ENCODE results near the gene PHACTR1. TPM values are rescaled to one million over a fixed set of nuclear protein-coding genes. Genes with fewer than 3 reads are reported as not detected.
A peak's percentile ranks its signal among the peaks of the same experiment; 100 is the strongest.

The PHACTR1 gene
- total and polyA plus RNA-seq, 2 donors (not counting 1 experiment from before 2014, with no cell fraction given): 0.60 to 1.2 TPM

- no peaks in the 10 kb centered on the region for H3K27me3 ChIP-seq (ENCODE audit: control insufficient read depth, insufficient read depth, low read length)
- H3K9me3 ChIP-seq (ENCODE audit: control insufficient read depth, insufficient read depth, low read depth, low read length): no peaks in the 10 kb centered on the region
- no peaks in the 10 kb centered on the region for H3K4me1 ChIP-seq (ENCODE audit: control insufficient read depth, extremely low read depth, insufficient read depth, low read length)
- H3K36me3 ChIP-seq (ENCODE audit: control insufficient read depth, insufficient read depth, low read length): no peaks in the 10 kb centered on the region
- no peaks in the 10 kb centered on the region for H3K79me2 ChIP-seq (ENCODE audit: control insufficient read depth, insufficient read depth, low read length)
- H3K4me3 ChIP-seq (replicated peaks in 1 of 4; ENCODE audit: control extremely low read depth in 1 of 4, insufficient read depth in 1 of 4, low read depth in 3 of 4, low read length in 4 of 4): peak overlapping the region; percentile 60 to 74 (median 67)
- H4K20me1 ChIP-seq (ENCODE audit: control insufficient read depth, extremely low read depth, insufficient read depth, low read length): no peaks in the 10 kb centered on the region
- DNase-seq (ENCODE audit: low read depth in 2 of 2): peak; percentile 48 to 74
- TF ChIP-seq, protein P1, sequence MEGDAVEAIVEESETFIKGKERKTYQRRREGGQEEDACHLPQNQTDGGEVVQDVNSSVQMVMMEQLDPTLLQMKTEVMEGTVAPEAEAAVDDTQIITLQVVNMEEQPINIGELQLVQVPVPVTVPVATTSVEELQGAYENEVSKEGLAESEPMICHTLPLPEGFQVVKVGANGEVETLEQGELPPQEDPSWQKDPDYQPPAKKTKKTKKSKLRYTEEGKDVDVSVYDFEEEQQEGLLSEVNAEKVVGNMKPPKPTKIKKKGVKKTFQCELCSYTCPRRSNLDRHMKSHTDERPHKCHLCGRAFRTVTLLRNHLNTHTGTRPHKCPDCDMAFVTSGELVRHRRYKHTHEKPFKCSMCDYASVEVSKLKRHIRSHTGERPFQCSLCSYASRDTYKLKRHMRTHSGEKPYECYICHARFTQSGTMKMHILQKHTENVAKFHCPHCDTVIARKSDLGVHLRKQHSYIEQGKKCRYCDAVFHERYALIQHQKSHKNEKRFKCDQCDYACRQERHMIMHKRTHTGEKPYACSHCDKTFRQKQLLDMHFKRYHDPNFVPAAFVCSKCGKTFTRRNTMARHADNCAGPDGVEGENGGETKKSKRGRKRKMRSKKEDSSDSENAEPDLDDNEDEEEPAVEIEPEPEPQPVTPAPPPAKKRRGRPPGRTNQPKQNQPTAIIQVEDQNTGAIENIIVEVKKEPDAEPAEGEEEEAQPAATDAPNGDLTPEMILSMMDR (conservative IDR thresholded peaks at IDR 0.05 in 1 of 2, IDR thresholded peaks at IDR 0.05 in 1 of 2; ENCODE audit: low read depth in 1 of 2, low read length in 2 of 2): no peak
- no peak for TF ChIP-seq EZH2 (IDR thresholded peaks at IDR 0.05; ENCODE audit: low read length, missing control alignments)
- peak overlapping the region; percentile 47 for H3K9ac ChIP-seq (ENCODE audit: insufficient read depth, low read length)
- no peak overlapping the region for H3K27ac ChIP-seq (ENCODE audit: insufficient read depth, low read length)
- H3K4me2 ChIP-seq (ENCODE audit: extremely low read depth, insufficient read depth, low read length): peak overlapping the region; percentile 95
- H2AFZ ChIP-seq (ENCODE audit: low read length): peak overlapping the region; percentile 94
Observed at GRCh38 chr6:12957321-12958051, 240.9 kb downstream of the PHACTR1 start.

GRCh38 chr6:12958052-12958706, 241.6 kb downstream of the PHACTR1 start:
- Histone ChIP-seq H2AFZ (ENCODE audit: low read length) (peak overlapping the region; percentile 94), H3K79me2 (ENCODE audit: control insufficient read depth, insufficient read depth, low read length) (no peaks in the 10 kb centered on the region), H3K9me3 (ENCODE audit: control insufficient read depth, insufficient read depth, low read depth, low read length) (no peaks in the 10 kb centered on the region), H3K4me3 (replicated peaks in 1 of 4; ENCODE audit: control extremely low read depth in 1 of 4, insufficient read depth in 1 of 4, low read depth in 3 of 4, low read length in 4 of 4) (peak overlapping the region; percentile 60 to 74 (median 67)), H3K27ac (ENCODE audit: insufficient read depth, low read length) (no peak overlapping the region), H3K27me3 (ENCODE audit: control insufficient read depth, insufficient read depth, low read length) (no peaks in the 10 kb centered on the region), H4K20me1 (ENCODE audit: control insufficient read depth, extremely low read depth, insufficient read depth, low read length) (no peaks in the 10 kb centered on the region), H3K9ac (ENCODE audit: insufficient read depth, low read length) (no peak overlapping the region), H3K4me2 (ENCODE audit: extremely low read depth, insufficient read depth, low read length) (peak overlapping the region; percentile 95), H3K36me3 (ENCODE audit: control insufficient read depth, insufficient read depth, low read length) (no peaks in the 10 kb centered on the region), H3K4me1 (ENCODE audit: control insufficient read depth, extremely low read depth, insufficient read depth, low read length) (no peaks in the 10 kb centered on the region)
- DNase-seq (ENCODE audit: low read depth in 2 of 2): peak in 1 of 2 donors; percentile 24
- no peak for TF ChIP-seq EZH2 (IDR thresholded peaks at IDR 0.05; ENCODE audit: low read length, missing control alignments)
- TF ChIP-seq, protein P1 (conservative IDR thresholded peaks at IDR 0.05 in 1 of 2, IDR thresholded peaks at IDR 0.05 in 1 of 2; ENCODE audit: low read depth in 1 of 2, low read length in 2 of 2): no peak

DNA sequence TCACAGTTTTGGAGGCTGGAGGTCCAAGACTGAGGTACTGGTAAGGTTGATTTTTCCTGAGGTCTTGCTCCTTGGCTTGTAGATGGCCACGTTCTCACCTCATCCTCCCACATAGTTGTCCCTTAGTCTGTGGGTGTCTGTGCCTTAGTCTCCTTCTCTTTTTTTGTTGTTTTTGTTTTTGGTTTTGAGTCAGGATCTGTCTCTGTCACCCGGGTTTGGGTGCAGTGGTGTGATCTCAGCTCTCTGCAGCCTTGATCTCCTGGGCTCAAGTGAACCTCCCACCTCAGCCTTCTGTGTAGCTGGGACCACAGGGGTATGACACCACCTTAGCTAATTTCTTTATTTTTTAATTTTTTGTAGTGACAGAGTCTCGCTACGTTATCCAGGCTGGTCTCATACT, 245.2 kb downstream of the PHACTR1 start:
- Histone ChIP-seq H4K20me1 (ENCODE audit: control insufficient read depth, extremely low read depth, insufficient read depth, low read length) (no peaks in the 10 kb centered on the region), H3K4me2 (ENCODE audit: extremely low read depth, insufficient read depth, low read length) (no peak overlapping the region), H3K27ac (ENCODE audit: insufficient read depth, low read length) (no peak overlapping the region), H2AFZ (ENCODE audit: low read length) (no peak overlapping the region), H3K27me3 (ENCODE audit: control insufficient read depth, insufficient read depth, low read length) (no peaks in the 10 kb centered on the region), H3K4me1 (ENCODE audit: control insufficient read depth, extremely low read depth, insufficient read depth, low read length) (no peaks in the 10 kb centered on the region), H3K79me2 (ENCODE audit: control insufficient read depth, insufficient read depth, low read length) (no peaks in the 10 kb centered on the region), H3K4me3 (replicated peaks in 1 of 4; ENCODE audit: control extremely low read depth in 1 of 4, insufficient read depth in 1 of 4, low read depth in 3 of 4, low read length in 4 of 4) (no peak overlapping the region), H3K9ac (ENCODE audit: insufficient read depth, low read length) (no peak overlapping the region), H3K36me3 (ENCODE audit: control insufficient read depth, insufficient read depth, low read length) (no peaks in the 10 kb centered on the region), H3K9me3 (ENCODE audit: control insufficient read depth, insufficient read depth, low read depth, low read length) (no peaks in the 10 kb centered on the region)
- DNase-seq (ENCODE audit: low read depth in 2 of 2): no peak
- TF ChIP-seq, protein P1 (conservative IDR thresholded peaks at IDR 0.05 in 1 of 2, IDR thresholded peaks at IDR 0.05 in 1 of 2; ENCODE audit: low read depth in 1 of 2, low read length in 2 of 2): no peak
- TF ChIP-seq EZH2 (IDR thresholded peaks at IDR 0.05; ENCODE audit: low read length, missing control alignments): no peak

Data from fibroblast of lung (primary cell).